ENCODE data around the gene FYB1.

Gene FYB1

DNA sequence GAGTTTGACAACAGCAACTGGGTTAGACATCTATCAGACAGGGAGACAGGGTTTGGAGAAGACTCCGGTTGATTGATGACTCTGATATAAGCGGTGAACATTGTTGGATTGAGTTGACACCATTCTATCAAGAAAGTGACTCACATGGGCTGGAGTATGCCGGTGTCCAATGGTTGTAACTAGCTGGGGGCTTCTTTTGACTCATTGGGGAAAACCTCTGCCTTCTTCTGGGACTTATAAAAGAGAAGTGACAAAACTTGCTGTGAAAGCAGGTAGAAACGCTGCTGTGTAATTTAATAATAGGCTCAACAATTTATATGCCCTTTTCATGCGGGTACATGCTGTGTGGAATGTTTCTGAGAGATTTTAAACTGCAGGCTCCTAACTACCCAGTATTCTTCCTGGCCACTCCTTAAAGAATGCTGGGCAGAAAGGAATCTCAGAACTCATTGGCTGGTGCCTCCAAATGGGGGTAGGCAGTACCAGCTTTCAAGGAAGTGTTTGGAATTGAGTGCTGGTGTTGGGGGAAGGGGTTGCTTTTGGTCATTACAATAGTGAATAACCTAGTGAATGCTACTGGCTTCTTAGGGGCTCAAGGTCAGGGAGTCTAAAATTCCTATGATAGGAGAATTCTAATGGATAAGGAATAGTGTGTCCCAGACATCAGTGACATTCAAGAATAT is 43.9 kb downstream of the FYB1 start:
- Histone ChIP-seq H3K4me3 (ENCODE audit: low read length, poor library complexity, severe bottlenecking) (peak overlapping the region; percentile 71), H3K79me2 (ENCODE audit: insufficient read depth, low read length) (peaks cover 77% of the 10 kb centered on the region), H3K9ac (ENCODE audit: low read depth, low read length, poor library complexity, severe bottlenecking) (peak overlapping the region; percentile 75), H3K27me3 (ENCODE audit: insufficient read depth, low read length, poor library complexity, severe bottlenecking) (no peaks in the 10 kb centered on the region), H3F3A (ENCODE audit: low read depth) (peaks cover 35% of the 10 kb centered on the region), H3K9me3 (ENCODE audit: insufficient read depth, low read depth, low read length) (peaks cover 15% of the 10 kb centered on the region; the same call in 1 of the 2 replicates), H4K20me1 (ENCODE audit: insufficient read depth, low read length, poor library complexity, severe bottlenecking) (no peaks in the 10 kb centered on the region), H3K4me1 (ENCODE audit: insufficient read depth, low read length, poor library complexity, severe bottlenecking) (peaks cover 67% of the 10 kb centered on the region), H3K36me3 (ENCODE audit: insufficient read depth, low read length) (peaks cover 17% of the 10 kb centered on the region), H2AFZ (ENCODE audit: low read length) (no peak overlapping the region), H3K9me2 (replicated peaks; ENCODE audit: low read depth, low read length) (no peaks in the 10 kb centered on the region), H3K4me2 (ENCODE audit: low read depth, low read length, poor library complexity, severe bottlenecking) (peak overlapping the region; percentile 89)
- TF ChIP-seq EZH2phosphoT487 (IDR thresholded peaks at IDR 0.05; ENCODE audit: borderline replicate concordance): no peak
- no peak for TF ChIP-seq CTCF (conservative IDR thresholded peaks at IDR 0.05; ENCODE audit: low read length)

DNA sequence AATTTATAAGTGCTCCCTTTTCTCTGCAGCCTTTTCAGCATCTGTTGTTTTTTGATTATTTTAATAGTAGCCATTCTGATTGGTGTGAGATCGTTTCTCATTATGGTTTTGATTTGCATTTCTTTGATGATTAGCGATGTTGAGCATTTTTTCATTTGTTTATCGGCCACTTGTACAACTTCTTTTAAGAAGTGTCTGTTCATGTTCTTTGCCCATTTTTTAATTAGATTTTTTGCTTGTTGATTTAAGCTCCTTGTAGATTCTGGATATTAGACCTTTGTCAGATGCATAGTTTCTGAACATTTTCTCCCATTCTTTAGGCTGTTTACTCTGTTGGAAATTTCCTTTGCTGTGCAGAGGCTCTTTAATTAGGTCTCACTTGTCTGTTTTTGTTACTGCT is 46.3 kb downstream of the FYB1 start:
- Histone ChIP-seq H2AFZ (ENCODE audit: low read length) (no peak overlapping the region), H3K4me1 (ENCODE audit: insufficient read depth, low read length, poor library complexity, severe bottlenecking) (peaks cover 56% of the 10 kb centered on the region), H3K9ac (ENCODE audit: low read depth, low read length, poor library complexity, severe bottlenecking) (no peak overlapping the region), H3K79me2 (ENCODE audit: insufficient read depth, low read length) (peaks cover 78% of the 10 kb centered on the region), H4K20me1 (ENCODE audit: insufficient read depth, low read length, poor library complexity, severe bottlenecking) (no peaks in the 10 kb centered on the region), H3K36me3 (ENCODE audit: insufficient read depth, low read length) (peaks cover 19% of the 10 kb centered on the region), H3K4me3 (ENCODE audit: low read length, poor library complexity, severe bottlenecking) (no peak overlapping the region), H3K4me2 (ENCODE audit: low read depth, low read length, poor library complexity, severe bottlenecking) (no peak overlapping the region), H3K9me2 (replicated peaks; ENCODE audit: low read depth, low read length) (no peaks in the 10 kb centered on the region), H3K27me3 (ENCODE audit: insufficient read depth, low read length, poor library complexity, severe bottlenecking) (no peaks in the 10 kb centered on the region), H3K9me3 (ENCODE audit: insufficient read depth, low read depth, low read length) (peaks cover 15% of the 10 kb centered on the region; the same call in 1 of the 2 replicates), H3F3A (ENCODE audit: low read depth) (peaks cover 28% of the 10 kb centered on the region)
- no peak for TF ChIP-seq CTCF (conservative IDR thresholded peaks at IDR 0.05; ENCODE audit: low read length)
- no peak for TF ChIP-seq EZH2phosphoT487 (IDR thresholded peaks at IDR 0.05; ENCODE audit: borderline replicate concordance)

DNA sequence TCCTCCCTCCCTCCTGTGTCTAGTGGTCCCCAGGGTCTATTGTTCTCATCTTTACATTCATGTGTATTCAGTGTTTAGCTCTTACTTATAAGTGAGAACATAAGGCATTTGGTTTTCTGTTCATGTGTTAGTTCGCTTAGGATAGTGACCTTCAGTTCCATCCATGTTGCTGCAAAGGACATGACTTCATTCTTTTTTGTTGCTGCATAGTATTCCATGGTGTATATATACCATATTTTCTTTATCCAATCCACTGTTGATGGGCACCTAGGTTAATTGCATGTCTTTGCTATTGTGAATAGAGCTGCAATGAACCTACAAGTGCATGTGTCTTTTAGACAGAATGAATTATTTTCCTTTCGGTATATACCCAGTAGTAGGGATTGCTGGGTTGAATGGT is 46.8 kb downstream of the FYB1 start:
- TF ChIP-seq CTCF (conservative IDR thresholded peaks at IDR 0.05; ENCODE audit: low read length) (no peak), EZH2phosphoT487 (IDR thresholded peaks at IDR 0.05; ENCODE audit: borderline replicate concordance) (no peak)
- H4K20me1 ChIP-seq (ENCODE audit: insufficient read depth, low read length, poor library complexity, severe bottlenecking): no peaks in the 10 kb centered on the region
- H3K4me2 ChIP-seq (ENCODE audit: low read depth, low read length, poor library complexity, severe bottlenecking): no peak overlapping the region
- H3K79me2 ChIP-seq (ENCODE audit: insufficient read depth, low read length): peaks cover 83% of the 10 kb centered on the region
- H2AFZ ChIP-seq (ENCODE audit: low read length): no peak overlapping the region
- no peaks in the 10 kb centered on the region for H3K9me2 ChIP-seq (replicated peaks; ENCODE audit: low read depth, low read length)
- peaks cover 57% of the 10 kb centered on the region for H3K4me1 ChIP-seq (ENCODE audit: insufficient read depth, low read length, poor library complexity, severe bottlenecking)
- H3K36me3 ChIP-seq (ENCODE audit: insufficient read depth, low read length): peaks cover 19% of the 10 kb centered on the region
- H3K9me3 ChIP-seq (ENCODE audit: insufficient read depth, low read depth, low read length): peaks cover 15% of the 10 kb centered on the region; the same call in 1 of the 2 replicates
- H3F3A ChIP-seq (ENCODE audit: low read depth): peaks cover 24% of the 10 kb centered on the region
- no peak overlapping the region for H3K4me3 ChIP-seq (ENCODE audit: low read length, poor library complexity, severe bottlenecking)
- no peak overlapping the region for H3K9ac ChIP-seq (ENCODE audit: low read depth, low read length, poor library complexity, severe bottlenecking)
- no peaks in the 10 kb centered on the region for H3K27me3 ChIP-seq (ENCODE audit: insufficient read depth, low read length, poor library complexity, severe bottlenecking)

Data from Loucy (cell line).